Stimulated activated CD4-positive, alpha-beta T cell treated with anti-CD3 and anti-CD28 coated beads, Interleukin-1b, Interleukin-23, amount 100 ng/mL, for 4 hours (primary cell): Measurements from ENCODE around the gene NAIF1.
"Not testable (repeated sequence)": the region's sequence is repeated elsewhere in the genome, so short reads cannot be mapped to it uniquely, and the experiment has no call there.

Source experiments
- DNase-seq, 2 donors: peaks; one replicate each; pipeline ENCODE4 v3.0.0-alpha.2; 2020; ENCODE audit warnings: low read depth in 2 of 2

Gene NAIF1

GRCh38 chr9:128033609-128034008 lies 33.5 kb downstream of the NAIF1 start:
- no peak for DNase-seq

DNA sequence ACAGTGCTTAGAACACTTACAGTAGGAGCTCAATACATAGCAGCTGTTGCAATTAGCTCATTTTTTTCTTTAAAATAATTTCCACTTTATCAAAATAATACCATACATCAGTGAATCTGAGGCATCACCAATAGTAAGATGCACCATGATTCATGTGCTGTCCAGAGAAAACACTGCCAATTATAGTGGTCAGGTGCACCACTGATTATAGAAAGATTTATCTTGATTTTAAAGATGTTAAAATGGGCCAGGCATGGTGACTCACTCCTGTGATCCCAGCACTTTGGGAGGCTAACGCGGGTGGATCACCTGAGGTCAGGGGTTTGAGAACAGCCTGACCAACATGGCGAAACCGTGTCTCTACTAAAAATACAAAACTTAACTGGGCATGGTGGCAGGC lies 39.4 kb downstream of the NAIF1 start:
- no peak for DNase-seq

DNA sequence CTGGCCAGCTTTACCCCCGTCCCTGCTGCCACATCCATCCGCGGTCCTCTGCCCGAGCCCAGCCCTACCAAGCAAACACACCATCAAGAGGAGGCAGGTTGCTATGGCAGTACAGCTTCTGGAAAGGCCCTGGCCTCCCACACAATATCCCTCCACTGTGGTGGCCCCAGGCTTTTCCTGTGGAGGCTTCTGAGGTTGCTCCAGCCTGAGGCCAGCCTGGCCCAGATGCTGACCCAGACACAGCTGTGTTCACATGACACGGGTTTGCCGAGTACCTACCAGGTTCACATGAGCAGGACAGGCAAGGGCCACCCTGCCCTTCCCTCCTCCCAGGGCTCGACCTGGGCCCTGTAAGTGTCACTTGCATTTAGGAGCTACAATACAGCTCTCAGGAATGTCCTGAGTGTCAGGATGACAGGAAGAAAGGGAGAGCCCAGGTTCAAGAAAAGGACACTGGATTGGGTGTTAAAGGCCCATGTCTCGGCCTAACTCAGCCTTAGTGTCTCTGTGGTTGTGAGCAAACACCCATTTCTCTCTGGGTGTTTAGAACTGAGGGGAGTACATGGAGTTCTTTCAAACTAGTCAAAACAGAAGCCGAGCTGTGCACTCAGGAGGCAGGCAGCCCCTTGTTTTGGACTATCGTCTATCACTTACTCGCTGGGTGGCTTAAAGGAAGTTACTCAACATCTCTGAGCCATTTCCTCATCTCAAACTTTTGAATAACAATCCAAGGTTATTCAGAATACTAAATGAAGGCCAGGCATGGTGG lies 40.2 kb downstream of the NAIF1 start:
- DNase-seq: no peak

- DNase-seq: peak in 1 of 2 donors; percentile 59
Observed at GRCh38 chr9:128026255-128026772, 40.8 kb downstream of the NAIF1 start.

GRCh38 chr9:128025736-128026135 lies 41.4 kb downstream of the NAIF1 start:
- DNase-seq: no peak

DNA sequence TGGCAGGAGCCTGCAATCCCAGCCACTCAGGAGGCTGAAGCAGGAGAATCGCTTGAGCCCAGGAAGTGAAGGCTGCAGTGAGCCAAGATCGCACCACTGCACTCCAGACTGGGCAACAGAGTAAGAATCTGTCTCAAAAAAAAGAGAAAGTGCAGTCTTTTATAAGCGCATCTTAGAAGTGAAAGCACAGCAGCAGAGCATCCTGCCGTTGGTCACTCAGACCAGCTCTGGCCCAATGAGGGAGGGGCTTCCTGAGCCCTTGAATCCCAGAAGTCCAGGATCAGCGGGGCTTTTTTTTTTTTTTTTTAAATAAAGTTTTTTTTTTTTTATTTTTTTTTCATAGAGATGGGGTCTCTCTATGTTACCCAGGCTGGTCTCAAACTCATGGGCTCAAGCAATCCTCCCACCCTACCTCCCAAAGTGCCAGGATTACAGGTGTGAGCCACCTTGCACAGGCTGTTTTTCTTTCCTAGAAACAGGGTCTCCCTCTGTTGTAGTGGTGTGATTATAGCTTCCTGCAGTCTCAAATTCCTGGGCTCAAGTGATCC lies 42.3 kb downstream of the NAIF1 start:
- no peak for DNase-seq

GRCh38 chr9:128023671-128024070 lies 43.4 kb downstream of the NAIF1 start:
- DNase-seq: not testable (repeated sequence)

- DNase-seq: no peak
Observed at GRCh38 chr9:128022886-128023285, 44.2 kb downstream of the NAIF1 start.

DNA sequence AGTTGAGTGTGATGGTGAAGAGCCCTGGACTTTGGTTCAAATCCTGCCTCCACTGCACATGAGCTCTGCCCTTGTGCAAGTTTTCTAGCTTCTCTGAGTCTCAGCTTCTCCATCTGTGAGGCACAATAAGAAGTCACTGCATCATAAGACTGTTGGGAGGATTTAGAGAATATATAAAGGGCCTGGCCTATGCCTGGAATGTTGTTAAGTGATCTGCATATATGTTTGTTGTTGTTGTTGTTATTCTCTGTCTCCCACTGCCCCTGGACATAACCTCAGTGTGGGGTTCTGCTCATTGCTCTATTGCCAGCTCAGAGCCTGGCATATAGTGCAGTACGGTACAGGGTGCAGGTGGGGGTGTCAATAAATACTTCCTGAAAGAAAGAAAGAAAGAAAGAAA lies 46.0 kb downstream of the NAIF1 start:
- no peak for DNase-seq

GRCh38 chr9:128020692-128021091 lies 46.4 kb downstream of the NAIF1 start:
- DNase-seq: no peak

DNA sequence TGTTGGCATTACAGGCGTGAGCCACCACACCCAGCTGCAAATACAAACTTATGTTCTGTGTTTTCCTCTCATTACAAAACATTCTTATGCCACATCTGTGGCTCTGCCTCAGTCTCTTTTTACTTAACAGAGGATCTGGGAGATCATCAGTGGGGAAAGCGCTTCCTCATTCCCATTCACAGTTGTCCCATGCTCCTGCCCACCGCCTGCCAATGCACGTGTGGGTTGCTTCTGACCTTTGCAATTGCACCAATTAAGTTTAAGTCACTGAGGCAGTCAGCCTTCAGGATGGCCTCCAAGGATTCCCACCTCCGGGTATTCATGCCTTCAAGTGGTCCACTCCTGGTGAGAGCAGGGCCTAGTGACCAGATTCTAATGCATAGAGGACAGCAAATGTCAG lies 51.4 kb downstream of the NAIF1 start:
- DNase-seq: no peak
